Hematopoietic multipotent progenitor cell treated with erythropoietin and hydrocortisone succinate and interleukin-3 and kit ligand, for 4 days (in vitro differentiated cells): ENCODE measurements around the gene CATSPERE.

Experiments used
- DNase-seq: peaks from one replicate; pipeline ENCODE4 v3.0.0-alpha.2; 2015

CATSPERE gene

GRCh38 chr1:244461245-244462071 is at the start of gene CATSPERE:
Gene CATSPERE (plus strand): TSS chr1:244461273. CDS start chr1:244461430, 157 bp downstream.
- peak; percentile 88 for DNase-seq

GRCh38 chr1:244412176-244412575 is 48.9 kb upstream of the CATSPERE start:
- no peak for DNase-seq

GRCh38 chr1:244413736-244414135 is 47.3 kb upstream of the CATSPERE start:
- DNase-seq = no peak

- DNase-seq = no peak
Measured at GRCh38 chr1:244414543-244414942, 46.5 kb upstream of the CATSPERE start.

- no peak for DNase-seq
Measured at GRCh38 chr1:244419024-244419423, 42.0 kb upstream of the CATSPERE start.

GRCh38 chr1:244422174-244422573 is 38.9 kb upstream of the CATSPERE start:
- DNase-seq = no peak

GRCh38 chr1:244424649-244425334 is 36.3 kb upstream of the CATSPERE start:
- no peak for DNase-seq

- no peak for DNase-seq
Measured at GRCh38 chr1:244427647-244428046, 33.4 kb upstream of the CATSPERE start.

GRCh38 chr1:244429818-244430217 is 31.3 kb upstream of the CATSPERE start:
- no peak for DNase-seq

GRCh38 chr1:244431166-244431565 is 29.9 kb upstream of the CATSPERE start:
- no peak for DNase-seq

GRCh38 chr1:244435562-244436205 is 25.4 kb upstream of the CATSPERE start:
- no peak for DNase-seq

- DNase-seq = no peak
Measured at GRCh38 chr1:244436336-244437085, 24.6 kb upstream of the CATSPERE start.

GRCh38 chr1:244437086-244437468 is 24.0 kb upstream of the CATSPERE start:
- DNase-seq = no peak

GRCh38 chr1:244439391-244440032 is 21.6 kb upstream of the CATSPERE start:
- peak; percentile 51 for DNase-seq

GRCh38 chr1:244442850-244443249 is 18.2 kb upstream of the CATSPERE start:
- DNase-seq = no peak

GRCh38 chr1:244444854-244445253 is 16.2 kb upstream of the CATSPERE start:
- no peak for DNase-seq

- peak; percentile 20 for DNase-seq
Measured at GRCh38 chr1:244445320-244446181, 15.5 kb upstream of the CATSPERE start.

- DNase-seq = no peak
Measured at GRCh38 chr1:244447024-244447423, 14.0 kb upstream of the CATSPERE start.

- DNase-seq = no peak
Measured at GRCh38 chr1:244447552-244447951, 13.5 kb upstream of the CATSPERE start.

GRCh38 chr1:244448279-244449036 is 12.6 kb upstream of the CATSPERE start:
- no peak for DNase-seq
